H9 (cell line): ENCODE results near the gene MMP11. TPM values are rescaled to one million over a fixed set of nuclear protein-coding genes. Genes with fewer than 3 reads are reported as not detected.

ENCODE experiments used
- DNase-seq: peaks from one replicate; pipeline ENCODE4 v3.0.0-alpha.2; 2017
- H2AFZ ChIP-seq: one replicate; pipeline ENCODE4 v1.6.1; 2013; ENCODE audit warnings: mild to moderate bottlenecking, low read length, control low read depth, moderate library complexity
- H2AK5ac ChIP-seq: 2 replicates; pipeline ENCODE4 v1.6.1; 2013; ENCODE audit warnings: low read length, control low read depth, mixed read lengths; ENCODE audit not compliant: insufficient read length
- H2BK120ac ChIP-seq: one replicate; pipeline ENCODE4 v1.6.1; 2013; ENCODE audit warnings: low read depth, mild to moderate bottlenecking, low read length, control low read depth, inconsistent platforms; ENCODE audit not compliant: poor library complexity, severe bottlenecking
- H2BK12ac ChIP-seq: 2 replicates; pipeline ENCODE4 v1.6.1; 2013; ENCODE audit warnings: low read length, control low read depth, mixed read lengths, low read depth; ENCODE audit not compliant: insufficient read length
- H2BK15ac ChIP-seq: 2 replicates; pipeline ENCODE4 v1.6.1; 2013; ENCODE audit warnings: low read depth, low read length, control low read depth
- H2BK20ac ChIP-seq: one replicate; pipeline ENCODE4 v1.6.1; 2013; ENCODE audit warnings: low read depth, mild to moderate bottlenecking, low read length, control low read depth, inconsistent platforms; ENCODE audit not compliant: poor library complexity, severe bottlenecking
- H2BK5ac ChIP-seq: 2 replicates; pipeline ENCODE4 v1.6.1; 2013; ENCODE audit warnings: low read length, control low read depth, mixed read lengths; ENCODE audit not compliant: insufficient read length
- H3K14ac ChIP-seq: 2 replicates; pipeline ENCODE4 v1.6.1; 2013; ENCODE audit warnings: low read length, control low read depth; ENCODE audit not compliant: insufficient read depth
- H3K18ac ChIP-seq: 2 replicates; pipeline ENCODE4 v1.6.1; 2013; ENCODE audit warnings: low read depth, mild to moderate bottlenecking, mixed read lengths, low read length, control low read depth; ENCODE audit not compliant: insufficient read length
- H3K23ac ChIP-seq: 2 replicates; pipeline ENCODE4 v1.6.1; 2013; ENCODE audit warnings: low read length, control low read depth, mixed read lengths, low read depth; ENCODE audit not compliant: insufficient read length
- H3K23me2 ChIP-seq: 2 replicates; pipeline ENCODE4 v1.6.1; 2013; ENCODE audit warnings: low read depth, mild to moderate bottlenecking, mixed read lengths, low read length, control low read depth; ENCODE audit not compliant: insufficient read length, poor library complexity, severe bottlenecking
- H3K27ac ChIP-seq: 2 replicates; pipeline ENCODE4 v1.5.1; 2013; ENCODE audit warnings: low read length, control low read depth, mixed read lengths, low read depth; ENCODE audit not compliant: insufficient read length
- H3K27me3 ChIP-seq: 2 replicates; pipeline ENCODE4 v1.6.1; 2013; ENCODE audit warnings: low read length, control low read depth, inconsistent platforms; ENCODE audit not compliant: insufficient read depth
- H3K4ac ChIP-seq: 2 replicates; pipeline ENCODE4 v1.6.1; 2013; ENCODE audit warnings: low read depth, mild to moderate bottlenecking, control low read depth, inconsistent platforms, low read length, moderate library complexity
- H3K4me1 ChIP-seq: 2 replicates; pipeline ENCODE4 v1.6.1; 2013; ENCODE audit warnings: low read length, control low read depth, inconsistent platforms; ENCODE audit not compliant: insufficient read depth
- H3K4me2 ChIP-seq: 2 replicates; pipeline ENCODE4 v1.6.1; 2013; ENCODE audit warnings: low read length, control low read depth, mixed read lengths; ENCODE audit not compliant: insufficient read length, insufficient read depth
- H3K56ac ChIP-seq: 2 replicates; pipeline ENCODE4 v1.6.1; 2013; ENCODE audit warnings: low read depth, mild to moderate bottlenecking, mixed read lengths, low read length, control low read depth; ENCODE audit not compliant: insufficient read length
- H3K79me1 ChIP-seq: 2 replicates; pipeline ENCODE4 v1.6.1; 2013; ENCODE audit warnings: low read depth, mild to moderate bottlenecking, moderate library complexity, low read length, control low read depth, inconsistent platforms; ENCODE audit not compliant: insufficient read depth, poor library complexity, severe bottlenecking
- H3K79me2 ChIP-seq: 2 replicates; pipeline ENCODE4 v1.6.1; 2013; ENCODE audit warnings: low read length, control low read depth, inconsistent platforms; ENCODE audit not compliant: insufficient read depth
- H3K9ac ChIP-seq: 2 replicates; pipeline ENCODE4 v1.6.1; 2013; ENCODE audit warnings: low read length, control low read depth, mixed read lengths; ENCODE audit not compliant: insufficient read length; ENCODE audit errors: extremely low read depth
- H3K9me3 ChIP-seq: one replicate; pipeline ENCODE4 v1.6.1; 2013; ENCODE audit warnings: low read depth, low read length, inconsistent platforms; ENCODE audit not compliant: control insufficient read depth
- H3T11ph ChIP-seq: one replicate; pipeline ENCODE4 v1.6.1; 2013; ENCODE audit warnings: mild to moderate bottlenecking, low read length, control low read depth, inconsistent platforms
- H4K20me1 ChIP-seq: one replicate; pipeline ENCODE4 v1.6.1; 2013; ENCODE audit not compliant: control insufficient read depth, insufficient read length, insufficient read depth
- H4K5ac ChIP-seq: 2 replicates; pipeline ENCODE4 v1.6.1; 2013; ENCODE audit warnings: low read depth, mild to moderate bottlenecking, mixed read lengths, low read length, control low read depth; ENCODE audit not compliant: insufficient read length
- H4K8ac ChIP-seq: replicated peaks from 2 replicates; pipeline ENCODE4 v1.6.1; 2013; ENCODE audit warnings: low read length, control low read depth, mixed read lengths, low read depth; ENCODE audit not compliant: insufficient read length
- H4K91ac ChIP-seq: 2 replicates; pipeline ENCODE4 v1.6.1; 2013; ENCODE audit warnings: low read depth, mild to moderate bottlenecking, moderate library complexity, mixed read lengths, low read length, control low read depth; ENCODE audit not compliant: insufficient read length
- H3K27ac Mint-ChIP-seq, 3 experiments: 2 replicates in 2 of 3; 3 replicates in 1 of 3; pipeline ENCODE4 v1.8.0; 2020 to 2021; ENCODE audit warnings: mixed read lengths in 3 of 3, mild to moderate bottlenecking in 1 of 3, moderate library complexity in 1 of 3
- H3K27me3 Mint-ChIP-seq: 2 replicates; pipeline ENCODE4 v1.8.0; 2021; ENCODE audit warnings: low read depth, mild to moderate bottlenecking, moderate library complexity, mixed read lengths
- H3K36me3 Mint-ChIP-seq, 3 experiments: 2 replicates in 2 of 3; 3 replicates in 1 of 3; pipeline ENCODE4 v1.8.0; 2020 to 2021; ENCODE audit warnings: low read depth in 3 of 3, mixed read lengths in 3 of 3; ENCODE audit not compliant: insufficient read depth in 1 of 3
- H3K4me1 Mint-ChIP-seq, 2 experiments: 2 replicates each; pipeline ENCODE4 v1.8.0; 2020; ENCODE audit warnings: mixed read lengths in 2 of 2
- H3K4me3 Mint-ChIP-seq, 2 experiments: 2 replicates in 1 of 2; 3 replicates in 1 of 2; pipeline ENCODE4 v1.8.0; 2020 to 2021; ENCODE audit warnings: mild to moderate bottlenecking in 2 of 2, mixed read lengths in 2 of 2, moderate library complexity in 1 of 2
- H3K9me3 Mint-ChIP-seq, 2 experiments: 2 replicates in 1 of 2; 3 replicates in 1 of 2; pipeline ENCODE4 v1.8.0; 2020; ENCODE audit warnings: mild to moderate bottlenecking in 2 of 2, mixed read lengths in 2 of 2, moderate library complexity in 1 of 2
- WGBS: extraction: QIAGEN DNeasy Blood & Tissue Kit; methylation state at CpG from one replicate; pipeline ENCODE4 v1.1.7; 2013; ENCODE audit warnings: missing lambda C conversion rate, low lambda C conversion rate, mixed read lengths; ENCODE audit not compliant: insufficient read length; ENCODE audit errors: extremely low coverage; 5-methylcytosine and 5-hydroxymethylcytosine counted together
- total RNA-seq: library from RNA; stranded (reverse); gene quantifications from 2 replicates; pipeline ENCODE4 v1.2.1, GENCODE V29; 2021
- TF ChIP-seq, protein P1 (sequence below): fragments of 200-600 bp; sonication (generic); conservative IDR thresholded peaks from 3 replicates; pipeline ENCODE4 v1.8.0; 2021; ENCODE audit warnings: antibody characterized with exemption, mild to moderate bottlenecking

MMP11 gene
- total RNA-seq, 1 experiment from 2014 or later, result 5.3 TPM

GRCh38 chr22:23829845-23830372 lies 57.3 kb downstream of the MMP11 start:
- H3K4me2 ChIP-seq, result no peak overlapping the region
- H4K5ac ChIP-seq, result no peak overlapping the region
- WGBS, result no CpG with 5 or more reads among the region's 7 CpGs
- no peak overlapping the region for H2BK5ac ChIP-seq
- H2BK15ac ChIP-seq, result no peak overlapping the region
- H3K27ac ChIP-seq, result no peak overlapping the region
- no peak overlapping the region for H2AK5ac ChIP-seq
- H4K8ac ChIP-seq, result no peak overlapping the region
- H3K18ac ChIP-seq, result no peak overlapping the region
- peaks cover 9 to 11% of the 10 kb centered on the region in 2 experiments; a peak in 2 of 4 replicates for H3K4me1 Mint-ChIP-seq
- H3K9me3 ChIP-seq, result no peaks in the 10 kb centered on the region
- no peak overlapping the region; a peak in 1 of 5 replicates for H3K4me3 Mint-ChIP-seq
- no peak for DNase-seq
- no peaks in the 10 kb centered on the region for H3K27me3 Mint-ChIP-seq
- no peaks in the 10 kb centered on the region for H3K9me3 Mint-ChIP-seq
- no peak overlapping the region for H3K23ac ChIP-seq
- H3K27me3 ChIP-seq, result no peaks in the 10 kb centered on the region
- no peak overlapping the region for H3K27ac Mint-ChIP-seq
- no peak overlapping the region for H2BK12ac ChIP-seq
- TF ChIP-seq, protein P1, sequence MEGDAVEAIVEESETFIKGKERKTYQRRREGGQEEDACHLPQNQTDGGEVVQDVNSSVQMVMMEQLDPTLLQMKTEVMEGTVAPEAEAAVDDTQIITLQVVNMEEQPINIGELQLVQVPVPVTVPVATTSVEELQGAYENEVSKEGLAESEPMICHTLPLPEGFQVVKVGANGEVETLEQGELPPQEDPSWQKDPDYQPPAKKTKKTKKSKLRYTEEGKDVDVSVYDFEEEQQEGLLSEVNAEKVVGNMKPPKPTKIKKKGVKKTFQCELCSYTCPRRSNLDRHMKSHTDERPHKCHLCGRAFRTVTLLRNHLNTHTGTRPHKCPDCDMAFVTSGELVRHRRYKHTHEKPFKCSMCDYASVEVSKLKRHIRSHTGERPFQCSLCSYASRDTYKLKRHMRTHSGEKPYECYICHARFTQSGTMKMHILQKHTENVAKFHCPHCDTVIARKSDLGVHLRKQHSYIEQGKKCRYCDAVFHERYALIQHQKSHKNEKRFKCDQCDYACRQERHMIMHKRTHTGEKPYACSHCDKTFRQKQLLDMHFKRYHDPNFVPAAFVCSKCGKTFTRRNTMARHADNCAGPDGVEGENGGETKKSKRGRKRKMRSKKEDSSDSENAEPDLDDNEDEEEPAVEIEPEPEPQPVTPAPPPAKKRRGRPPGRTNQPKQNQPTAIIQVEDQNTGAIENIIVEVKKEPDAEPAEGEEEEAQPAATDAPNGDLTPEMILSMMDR, result no peak
- H3K79me1 ChIP-seq, result no peaks in the 10 kb centered on the region
- no peaks in the 10 kb centered on the region for H3K4me1 ChIP-seq
- H2BK120ac ChIP-seq, result no peak overlapping the region
- no peaks in the 10 kb centered on the region for H4K20me1 ChIP-seq
- no peak overlapping the region for H3K56ac ChIP-seq
- no peaks in the 10 kb centered on the region for H3K23me2 ChIP-seq
- no peak overlapping the region for H3K9ac ChIP-seq
- no peaks in the 10 kb centered on the region for H3K79me2 ChIP-seq
- H3K14ac ChIP-seq, result no peak overlapping the region
- H2AFZ ChIP-seq, result no peak overlapping the region
- no peak overlapping the region for H4K91ac ChIP-seq
- H3T11ph ChIP-seq, result no peak overlapping the region
- H3K36me3 Mint-ChIP-seq, result peaks cover 29 to 63% (median 59%) of the 10 kb centered on the region in 3 experiments
- H2BK20ac ChIP-seq, result no peak overlapping the region
- no peak overlapping the region for H3K4ac ChIP-seq
